Thymus (tissue), 14 donors: ENCODE results near the gene MKRN1. TPM values are rescaled to one million over a fixed set of nuclear protein-coding genes. Genes with fewer than 3 reads are reported as not detected.

Source experiments
- DNase-seq, 9 donors: peaks; one replicate each; pipeline ENCODE4 v3.0.0-alpha.2; 2013; ENCODE audit warnings: low spot score in 9 of 9, low read depth in 6 of 9, missing footprints in 1 of 9
- H3K27ac ChIP-seq, 2 donors: one replicate each; pipeline ENCODE4 v1.5.1; 2013; ENCODE audit warnings: control low read depth in 1 of 2, low read depth in 1 of 2, low read length in 1 of 2, mild to moderate bottlenecking in 1 of 2, moderate library complexity in 1 of 2
- H3K27me3 ChIP-seq, 2 donors: one replicate each; pipeline ENCODE4 v1.5.1; 2013; ENCODE audit warnings: low read length in 1 of 2; ENCODE audit not compliant: control insufficient read depth in 2 of 2, insufficient read depth in 1 of 2
- H3K36me3 ChIP-seq, 2 donors: one replicate each; pipeline ENCODE4 v1.5.1; 2013; ENCODE audit warnings: low read length in 1 of 2, mild to moderate bottlenecking in 1 of 2, moderate library complexity in 1 of 2; ENCODE audit not compliant: control insufficient read depth in 2 of 2, insufficient read depth in 2 of 2
- H3K4me1 ChIP-seq, 2 donors: one replicate each; pipeline ENCODE4 v1.5.1; 2013; ENCODE audit warnings: low read length in 2 of 2; ENCODE audit not compliant: control insufficient read depth in 2 of 2, insufficient read depth in 2 of 2
- H3K4me3 ChIP-seq, 2 donors: one replicate each; pipeline ENCODE4 v1.5.1; 2013; ENCODE audit warnings: low read length in 2 of 2, control low read depth in 1 of 2, mild to moderate bottlenecking in 1 of 2
- H3K9me3 ChIP-seq, 2 donors: one replicate each; pipeline ENCODE4 v1.5.1; 2013; ENCODE audit warnings: low read length in 1 of 2, mild to moderate bottlenecking in 1 of 2; ENCODE audit not compliant: control insufficient read depth in 2 of 2, insufficient read depth in 1 of 2
- WGBS: extraction: QIAGEN DNeasy Blood & Tissue Kit; methylation state at CpG from one replicate; pipeline ENCODE4 v1.1.7; 2013; 5-methylcytosine and 5-hydroxymethylcytosine counted together
- long read RNA-seq, 10 donors: transcript quantifications; one replicate each; lab custom pipeline, GENCODE V29; 2026
- polyA plus RNA-seq: library from polyadenylated mRNA; stranded (reverse); fragments of 200-250 nt; gene quantifications from one replicate; pipeline ENCODE4 v1.2.3, GENCODE V29; 2013
- total RNA-seq: library from RNA; stranded (reverse); fragments of 120-200 nt; gene quantifications from one replicate; pipeline ENCODE4 v1.2.4, GENCODE V29; 2013
- donor health status: healthy.

The MKRN1 gene, protein sequence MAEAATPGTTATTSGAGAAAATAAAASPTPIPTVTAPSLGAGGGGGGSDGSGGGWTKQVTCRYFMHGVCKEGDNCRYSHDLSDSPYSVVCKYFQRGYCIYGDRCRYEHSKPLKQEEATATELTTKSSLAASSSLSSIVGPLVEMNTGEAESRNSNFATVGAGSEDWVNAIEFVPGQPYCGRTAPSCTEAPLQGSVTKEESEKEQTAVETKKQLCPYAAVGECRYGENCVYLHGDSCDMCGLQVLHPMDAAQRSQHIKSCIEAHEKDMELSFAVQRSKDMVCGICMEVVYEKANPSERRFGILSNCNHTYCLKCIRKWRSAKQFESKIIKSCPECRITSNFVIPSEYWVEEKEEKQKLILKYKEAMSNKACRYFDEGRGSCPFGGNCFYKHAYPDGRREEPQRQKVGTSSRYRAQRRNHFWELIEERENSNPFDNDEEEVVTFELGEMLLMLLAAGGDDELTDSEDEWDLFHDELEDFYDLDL
- 54.4 TPM for total RNA-seq
- 64.8 TPM for polyA plus RNA-seq
- long read RNA-seq, donor 1, partial matches to known transcripts: 0 of 3 reads
- long read RNA-seq, donor 1, other reads (novel, unspliced or antisense): 0 of 3 reads
- long read RNA-seq, donor 2: 0 reads
- long read RNA-seq, donor 3, transcript MKRN1-201 (8 exons, 3,151 nt): major isoform, 17 of 28 reads
- long read RNA-seq, donor 3, transcript MKRN1-202 (5 exons, 1,601 nt): minor isoform, 11 of 28 reads
- long read RNA-seq, donor 3, partial matches to known transcripts: 0 of 28 reads
- long read RNA-seq, donor 3, other reads (novel, unspliced or antisense): 0 of 28 reads
- long read RNA-seq, donor 4, transcript MKRN1-202 (5 exons, 1,601 nt): major isoform, 6 of 12 reads
- long read RNA-seq, donor 4, transcript MKRN1-201 (8 exons, 3,151 nt): major isoform, 6 of 12 reads
- long read RNA-seq, donor 4, partial matches to known transcripts: 0 of 12 reads
- long read RNA-seq, donor 4, other reads (novel, unspliced or antisense): 0 of 12 reads
- long read RNA-seq, donor 5, transcript MKRN1-209 (7 exons, 3,467 nt): minor isoform, 5 of 55 reads
- long read RNA-seq, donor 5, transcript MKRN1-201 (8 exons, 3,151 nt): major isoform, 29 of 55 reads
- long read RNA-seq, donor 5, transcript MKRN1-202 (5 exons, 1,601 nt): minor isoform, 21 of 55 reads
- long read RNA-seq, donor 5, partial matches to known transcripts: 0 of 55 reads
- long read RNA-seq, donor 5, other reads (novel, unspliced or antisense): 0 of 55 reads
- long read RNA-seq, donor 6, transcript MKRN1-202 (5 exons, 1,601 nt): minor isoform, 8 of 23 reads
- long read RNA-seq, donor 6, transcript MKRN1-201 (8 exons, 3,151 nt): major isoform, 14 of 23 reads
- long read RNA-seq, donor 6, partial matches to known transcripts: 0 of 23 reads
- long read RNA-seq, donor 6, other reads (novel, unspliced or antisense): 0 of 23 reads
- long read RNA-seq, donor 7, transcript MKRN1-202 (5 exons, 1,601 nt): minor isoform, 16 of 50 reads
- long read RNA-seq, donor 7, transcript MKRN1-201 (8 exons, 3,151 nt): major isoform, 31 of 50 reads
- long read RNA-seq, donor 7, partial matches to known transcripts: 0 of 50 reads
- long read RNA-seq, donor 7, other reads (novel, unspliced or antisense): 0 of 50 reads
- long read RNA-seq, donor 8, transcript MKRN1-201 (8 exons, 3,151 nt): major isoform, 5 of 9 reads
- long read RNA-seq, donor 8, partial matches to known transcripts: 0 of 9 reads
- long read RNA-seq, donor 8, other reads (novel, unspliced or antisense): 0 of 9 reads
- long read RNA-seq, donor 9, transcript MKRN1-201 (8 exons, 3,151 nt): major isoform, 13 of 18 reads
- long read RNA-seq, donor 9, partial matches to known transcripts: 0 of 18 reads
- long read RNA-seq, donor 9, other reads (novel, unspliced or antisense): 0 of 18 reads
- long read RNA-seq, donor 10, transcript MKRN1-202 (5 exons, 1,601 nt): minor isoform, 12 of 31 reads
- long read RNA-seq, donor 10, transcript MKRN1-201 (8 exons, 3,151 nt): major isoform, 17 of 31 reads
- long read RNA-seq, donor 10, partial matches to known transcripts: 0 of 31 reads
- long read RNA-seq, donor 10, other reads (novel, unspliced or antisense): 0 of 31 reads

DNA sequence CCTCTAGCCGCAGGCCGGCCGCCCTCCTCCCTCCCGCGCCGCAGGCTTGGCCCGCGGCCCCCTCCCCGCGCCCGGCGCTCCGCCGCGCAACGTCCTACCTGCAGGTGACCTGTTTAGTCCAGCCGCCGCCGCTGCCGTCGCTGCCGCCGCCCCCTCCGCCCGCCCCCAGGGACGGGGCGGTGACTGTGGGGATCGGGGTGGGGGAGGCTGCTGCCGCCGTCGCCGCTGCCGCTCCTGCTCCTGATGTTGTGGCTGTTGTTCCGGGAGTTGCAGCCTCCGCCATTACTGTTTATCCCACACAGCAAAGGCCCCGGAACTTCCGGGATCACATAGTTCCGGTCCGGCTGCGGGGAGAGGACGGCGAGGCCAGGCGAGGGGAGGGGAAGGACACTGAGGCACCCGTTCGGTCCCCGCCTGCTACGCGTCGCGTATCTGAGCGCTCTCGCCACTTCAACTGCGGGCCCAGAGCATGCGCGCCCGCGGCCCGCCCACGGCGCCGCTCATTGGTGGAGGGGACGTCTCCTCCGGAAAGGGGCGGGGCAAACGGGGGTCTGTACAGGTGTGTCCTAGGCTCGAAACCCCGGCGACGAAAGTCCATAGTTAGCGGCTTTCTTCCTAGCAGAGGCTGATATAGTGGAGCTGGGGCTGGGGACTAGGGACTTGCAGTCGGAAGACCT is at the start of gene MKRN1:
Gene MKRN1, minus strand, starts transcription at position 444 of the 677 bp plus-strand sequence. Its CDS starts 161 bp downstream, at position 283.
- peak within 1 kb of the TSS; percentile 81 to 94 for H3K27ac ChIP-seq
- under 1% methylated on average over 71 of the region's 71 CpGs for WGBS
- no peaks in the 10 kb centered on the region for H3K27me3 ChIP-seq
- no peaks in the 10 kb centered on the region for H3K36me3 ChIP-seq
- peaks cover 5 to 14% of the 10 kb centered on the region in 2 donors for H3K4me1 ChIP-seq
- H3K9me3 ChIP-seq: no peaks in the 10 kb centered on the region
- DNase-seq: peak; percentile 80 to 96 (median 92)
- peak within 1 kb of the TSS; percentile 92 to 95 for H3K4me3 ChIP-seq

- peaks cover 0 to 5% of the 10 kb centered on the region in 2 donors for H3K4me1 ChIP-seq
- H3K9me3 ChIP-seq: no peaks in the 10 kb centered on the region
- H3K36me3 ChIP-seq: no peaks in the 10 kb centered on the region
- no peak for DNase-seq
- H3K27ac ChIP-seq: no peak overlapping the region
- peaks cover 0 to 3% of the 10 kb centered on the region in 2 donors for H3K27me3 ChIP-seq
- H3K4me3 ChIP-seq: no peak overlapping the region
- WGBS: 91% methylated on average over 31 of the region's 31 CpGs
Observed at GRCh38 chr7:140526787-140527664, 47.7 kb upstream of the MKRN1 start.

- H3K27me3 ChIP-seq: peaks cover 0 to 3% of the 10 kb centered on the region in 2 donors
- peaks cover 0 to 5% of the 10 kb centered on the region in 2 donors for H3K4me1 ChIP-seq
- no peaks in the 10 kb centered on the region for H3K9me3 ChIP-seq
- no peak overlapping the region for H3K27ac ChIP-seq
- H3K36me3 ChIP-seq: no peaks in the 10 kb centered on the region
- DNase-seq: no peak
- H3K4me3 ChIP-seq: no peak overlapping the region
- WGBS: 87% methylated on average over 9 of the region's 9 CpGs
Observed at GRCh38 chr7:140526214-140526613, 46.9 kb upstream of the MKRN1 start.

DNA sequence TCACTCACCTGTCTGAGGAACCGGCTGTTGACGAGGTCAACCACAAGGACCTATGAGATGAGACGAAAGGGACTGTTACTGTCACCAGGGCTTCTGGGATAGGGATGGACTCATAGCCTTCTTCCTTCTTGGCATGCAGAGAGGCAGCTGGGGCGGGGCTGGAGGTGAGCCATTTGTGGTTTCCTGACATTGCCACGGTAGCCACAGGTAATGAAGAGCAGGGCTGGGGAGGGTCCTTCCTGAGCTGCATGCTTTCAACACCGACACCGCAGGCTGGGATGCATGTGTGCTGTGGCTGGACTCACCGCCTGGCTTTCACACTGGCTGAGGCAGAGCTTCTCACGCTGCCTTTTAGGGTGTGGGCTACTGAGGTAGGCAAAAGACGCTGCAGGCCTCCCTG is 46.4 kb upstream of the MKRN1 start:
- Histone ChIP-seq H3K27ac (no peak overlapping the region), H3K9me3 (no peaks in the 10 kb centered on the region), H3K27me3 (peaks cover 0 to 3% of the 10 kb centered on the region in 2 donors), H3K4me3 (no peak overlapping the region), H3K4me1 (peaks cover 0 to 5% of the 10 kb centered on the region in 2 donors), H3K36me3 (no peaks in the 10 kb centered on the region)
- 63% methylated on average over 10 of the region's 10 CpGs for WGBS
- DNase-seq: no peak

GRCh38 chr7:140521421-140521820 is 42.1 kb upstream of the MKRN1 start:
- Histone ChIP-seq H3K4me1 (peaks cover 0 to 7% of the 10 kb centered on the region in 2 donors), H3K27ac (no peak overlapping the region), H3K36me3 (no peaks in the 10 kb centered on the region), H3K4me3 (no peak overlapping the region), H3K9me3 (no peaks in the 10 kb centered on the region), H3K27me3 (peaks cover 0 to 3% of the 10 kb centered on the region in 2 donors)
- over 99% methylated on average over 3 of the region's 3 CpGs for WGBS
- DNase-seq: no peak

DNA sequence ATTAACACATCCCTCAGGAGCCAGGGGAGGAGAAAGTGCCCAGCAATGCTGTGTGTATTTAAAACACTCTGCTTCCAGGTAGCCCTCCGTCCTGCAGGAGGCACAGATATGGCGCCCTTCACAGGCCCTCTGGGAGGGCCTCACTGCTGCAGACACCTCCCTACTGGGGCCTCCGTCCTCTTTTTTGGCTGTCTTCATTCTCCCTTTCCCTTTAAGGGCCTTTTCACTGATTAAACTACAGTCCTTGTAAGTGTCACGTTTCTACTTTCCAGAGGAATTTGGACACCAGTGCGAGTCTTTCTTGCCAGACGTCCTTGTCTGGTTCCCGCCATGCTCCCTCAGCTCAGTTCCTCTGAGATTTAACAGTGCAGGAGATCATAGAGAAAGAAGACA is 39.7 kb upstream of the MKRN1 start:
- DNase-seq: no peak
- H3K27me3 ChIP-seq: no peaks in the 10 kb centered on the region
- no peak overlapping the region for H3K4me3 ChIP-seq
- no peaks in the 10 kb centered on the region for H3K36me3 ChIP-seq
- H3K9me3 ChIP-seq: no peaks in the 10 kb centered on the region
- H3K27ac ChIP-seq: no peak overlapping the region
- peaks cover 0 to 2% of the 10 kb centered on the region in 2 donors for H3K4me1 ChIP-seq
- 92% methylated on average over 7 of the region's 7 CpGs for WGBS
